HCT116 (cell line): ENCODE measurements around the gene SPAG4. TPM values are rescaled to one million over a fixed set of nuclear protein-coding genes. Genes with fewer than 3 reads are reported as not detected.

ENCODE experiments used
- ATAC-seq: fragments of 200-7000 bp; cut with Tn5 transposase; 2 replicates; pipeline ENCODE4 v1.9.1; 2020; ENCODE audit warnings: mild to moderate bottlenecking, moderate library complexity
- BruUV-seq: library from RNA; stranded (reverse); fragments of 400-500 nt; replicated peaks from 2 replicates; lab custom pipeline; 2021; lab: Mats Ljungman, UMichigan
- CTCF ChIA-PET: fragments of 300-600 bp; sonication (Branson Sonifier 250); formaldehyde crosslinking; loops from one replicate; lab custom pipeline; 2021; ENCODE audit warnings: antibody characterized with exemption; lab: Charles Lee
- POLR2A ChIA-PET: fragments of 300-600, 350-600 bp; sonication (Branson Sonifier 250); formaldehyde crosslinking; loops from one replicate; lab custom pipeline; 2021; ENCODE audit warnings: antibody characterized with exemption; lab: Charles Lee
- RAD21 ChIA-PET, 2 experiments: fragments of 300-600 bp; sonication (Branson Sonifier 250); formaldehyde crosslinking; loops; one replicate each; lab custom pipeline; 2023; ENCODE audit warnings: low total read pairs in 2 of 2; ENCODE audit not compliant: uncharacterized antibody in 2 of 2, unreplicated experiment in 2 of 2, low non-redundant PET in 1 of 2; lab: Charles Lee
- DNase-seq: peaks from one replicate; pipeline ENCODE4 v3.0.0-alpha.2; 2010; ENCODE audit warnings: low read depth, low spot score
- H2AFZ ChIP-seq: fragments of 200-600 bp; shearing (Covaris generic), sonication (generic); 2 replicates; pipeline ENCODE4 v1.6.1; 2017; ENCODE audit warnings: low read depth, mixed run types, mixed read lengths, antibody characterized with exemption, low read length; ENCODE audit not compliant: poor library complexity, severe bottlenecking
- H3K27ac ChIP-seq: 2 replicates; pipeline ENCODE4 v1.5.1; 2012; ENCODE audit warnings: low read depth, low read length
- H3K27me3 ChIP-seq: fragments of 200-600 bp; sonication (generic); 2 replicates; pipeline ENCODE4 v1.6.1; 2016; ENCODE audit warnings: mixed run types, low read length, mixed read lengths; ENCODE audit not compliant: insufficient read depth
- H3K36me3 ChIP-seq, 2 experiments: fragments of 200-500 bp in 1 of 2; fragments of 200-600 bp in 1 of 2; sonication (Bioruptor generic) in 1 of 2; sonication (generic) in 1 of 2; 2 replicates each; pipeline versions ENCODE4 v1.5.1 to v1.6.1; 2014 to 2016; ENCODE audit warnings: low read length in 2 of 2, inconsistent platforms in 1 of 2, mixed read lengths in 1 of 2, mixed run types in 1 of 2; ENCODE audit not compliant: insufficient read depth in 2 of 2, control insufficient read depth in 1 of 2
- H3K4me1 ChIP-seq, 2 experiments: fragments of 200-600 bp in 1 of 2; sonication (generic) in 1 of 2; 2 replicates each; pipeline versions ENCODE4 v1.5.1 to v1.6.1; 2012 to 2017; ENCODE audit warnings: low read length in 2 of 2, inconsistent platforms in 1 of 2, mild to moderate bottlenecking in 1 of 2, mixed read lengths in 1 of 2, mixed run types in 1 of 2, moderate library complexity in 1 of 2; ENCODE audit not compliant: insufficient read depth in 2 of 2, control insufficient read depth in 1 of 2
- H3K4me2 ChIP-seq: fragments of 200-600 bp; sonication (generic); 2 replicates; pipeline ENCODE4 v1.6.1; 2017; ENCODE audit warnings: mixed run types, low read length, mixed read lengths
- H3K4me3 ChIP-seq, 2 experiments: fragments of 200-600 bp in 1 of 2; sonication (generic) in 1 of 2; replicated peaks in 1 of 2; 2 replicates each; pipeline ENCODE4 v1.5.1; 2011 to 2016; ENCODE audit warnings: low read length in 2 of 2, control low read depth in 1 of 2, low read depth in 1 of 2, mild to moderate bottlenecking in 1 of 2, mixed read lengths in 1 of 2, mixed run types in 1 of 2
- H3K79me2 ChIP-seq: fragments of 200-600 bp; sonication (generic); 2 replicates; pipeline ENCODE4 v1.6.1; 2017; ENCODE audit warnings: mild to moderate bottlenecking, mixed run types, low read length, moderate library complexity, mixed read lengths; ENCODE audit not compliant: insufficient read depth
- H3K9ac ChIP-seq: fragments of 200-600 bp; sonication (generic); 2 replicates; pipeline ENCODE4 v1.6.1; 2016; ENCODE audit warnings: low read length, mixed read lengths
- H3K9me2 ChIP-seq: fragments of 200-600 bp; sonication (generic), shearing (Covaris generic); 2 replicates; pipeline ENCODE4 v1.6.1; 2017; ENCODE audit warnings: mixed run types, mild to moderate bottlenecking, moderate library complexity; ENCODE audit not compliant: insufficient read depth
- H3K9me3 ChIP-seq, 2 experiments: fragments of 200-500 bp in 1 of 2; fragments of 200-600 bp in 1 of 2; sonication (Bioruptor generic) in 1 of 2; sonication (generic) in 1 of 2; 2 replicates each; pipeline ENCODE4 v1.6.1; 2014 to 2017; ENCODE audit warnings: low read length in 2 of 2, mixed read lengths in 2 of 2, inconsistent platforms in 1 of 2, low read depth in 1 of 2, mild to moderate bottlenecking in 1 of 2, mixed run types in 1 of 2, moderate library complexity in 1 of 2; ENCODE audit not compliant: control insufficient read depth in 1 of 2, insufficient read depth in 1 of 2
- H4K20me1 ChIP-seq: fragments of 200-600 bp; sonication (generic), shearing (Covaris generic); 2 replicates; pipeline ENCODE4 v1.6.1; 2017; ENCODE audit warnings: mixed run types, mild to moderate bottlenecking, moderate library complexity; ENCODE audit not compliant: insufficient read depth
- ATF3 ChIP-seq: IDR thresholded peaks from 2 replicates; pipeline ENCODE4 v1.6.1; 2012
- CEBPB ChIP-seq: IDR thresholded peaks from 2 replicates; pipeline ENCODE4 v1.6.1; 2012; ENCODE audit warnings: low read depth
- CTCF ChIP-seq, 3 experiments: fragments of 200-600 bp in 1 of 3; sonication (generic) in 1 of 3; IDR thresholded peaks in 2 of 3; conservative IDR thresholded peaks in 1 of 3; 2 replicates each; pipeline ENCODE4 v1.5.1; 2012 to 2017; ENCODE audit warnings: low read depth in 2 of 3, low read length in 2 of 3, antibody characterized with exemption in 1 of 3, borderline replicate concordance in 1 of 3, control low read depth in 1 of 3, mild to moderate bottlenecking in 1 of 3, mixed read lengths in 1 of 3, mixed run types in 1 of 3, moderate library complexity in 1 of 3; ENCODE audit not compliant: insufficient read depth in 1 of 3
- ELF1 ChIP-seq: IDR thresholded peaks from 2 replicates; pipeline ENCODE4 v1.6.1; 2012; ENCODE audit warnings: low read depth, borderline replicate concordance
- EZH2 ChIP-seq: fragments of 200-600 bp; sonication (generic); IDR thresholded peaks from 2 replicates; pipeline ENCODE4 v1.6.1; 2017; ENCODE audit warnings: antibody characterized with exemption, mixed run types
- EZH2phosphoT487 ChIP-seq: fragments of 200-600 bp; IDR thresholded peaks from 2 replicates; pipeline ENCODE4 v1.6.1; 2018; ENCODE audit warnings: antibody characterized with exemption, borderline replicate concordance
- FOSL1 ChIP-seq: IDR thresholded peaks from 2 replicates; pipeline ENCODE4 v1.6.1; 2012; ENCODE audit warnings: low read depth
- JUND ChIP-seq: IDR thresholded peaks from 2 replicates; pipeline ENCODE4 v1.6.1; 2012
- MAX ChIP-seq: IDR thresholded peaks from 2 replicates; pipeline ENCODE4 v1.6.1; 2012
- POLR2A ChIP-seq: IDR thresholded peaks from 2 replicates; pipeline ENCODE4 v1.7.0; 2011; ENCODE audit warnings: borderline replicate concordance; ENCODE audit not compliant: insufficient read depth, insufficient read length; ENCODE audit errors: extremely low read depth
- POLR2AphosphoS5 ChIP-seq: IDR thresholded peaks from 2 replicates; pipeline ENCODE4 v1.6.1; 2011; ENCODE audit warnings: mild to moderate bottlenecking, low read depth, low read length, moderate library complexity
- RAD21 ChIP-seq: IDR thresholded peaks from 2 replicates; pipeline ENCODE4 v1.6.1; 2012; ENCODE audit warnings: low read depth, mild to moderate bottlenecking
- REST ChIP-seq: IDR thresholded peaks from 2 replicates; pipeline ENCODE4 v1.6.1; 2012; ENCODE audit warnings: low read depth
- SIN3A ChIP-seq: IDR thresholded peaks from 2 replicates; pipeline ENCODE4 v1.6.1; 2012; ENCODE audit warnings: low read depth
- SP1 ChIP-seq: IDR thresholded peaks from 2 replicates; pipeline ENCODE4 v1.6.1; 2012; ENCODE audit warnings: low read depth
- SRF ChIP-seq: IDR thresholded peaks from 2 replicates; pipeline ENCODE4 v1.6.1; 2012; ENCODE audit warnings: low read depth
- TCF7L2 ChIP-seq: IDR thresholded peaks from 2 replicates; pipeline ENCODE4 v1.7.0; 2011; ENCODE audit warnings: borderline replicate concordance, inconsistent platforms; ENCODE audit not compliant: insufficient read depth, insufficient read length; ENCODE audit errors: extremely low read depth
- YY1 ChIP-seq: IDR thresholded peaks from 2 replicates; pipeline ENCODE4 v1.6.1; 2011; ENCODE audit warnings: low read length, low read depth, moderate library complexity, mild to moderate bottlenecking; ENCODE audit not compliant: insufficient replicate concordance; ENCODE audit errors: extremely low read depth
- ZBTB33 ChIP-seq: IDR thresholded peaks from 2 replicates; pipeline ENCODE4 v1.6.1; 2011; ENCODE audit warnings: mild to moderate bottlenecking, low read length, moderate library complexity; ENCODE audit not compliant: insufficient replicate concordance; ENCODE audit errors: extremely low read depth
- intact Hi-C: fragments of 100-400 bp; cut with micrococcal nuclease; formaldehyde crosslinking; loops from 2 replicates; pipeline ENCODE4 v1.10.0; 2022
- total RNA-seq: library from RNA; stranded (reverse); gene quantifications from one replicate; pipeline ENCODE4 v1.2.1, GENCODE V29; 2021; ENCODE audit not compliant: unreplicated experiment

The SPAG4 gene
- total RNA-seq, 1 experiment from 2014 or later = 6.2 TPM

GRCh38 chr20:35669681-35670080 lies 54.1 kb downstream of the SPAG4 start:
- Histone ChIP-seq H3K4me2 (no peak overlapping the region), H4K20me1 (no peaks in the 10 kb centered on the region), H3K27ac (no peak overlapping the region), H2AFZ (no peak overlapping the region), H3K4me3 (no peak overlapping the region), H3K27me3 (no peaks in the 10 kb centered on the region), H3K36me3 (peaks cover 20 to 29% of the 10 kb centered on the region in 2 experiments; a peak in 3 of 4 replicates), H3K4me1 (peaks cover 0 to 4% of the 10 kb centered on the region in 2 experiments; a peak in 1 of 4 replicates), H3K9ac (no peak overlapping the region), H3K79me2 (peaks cover under 1% of the 10 kb centered on the region; the same call in 1 of the 2 replicates), H3K9me2 (no peaks in the 10 kb centered on the region), H3K9me3 (no peaks in the 10 kb centered on the region)
- BruUV-seq = no TSS peak
- CTCF ChIA-PET = no interaction called here
- POLR2A ChIA-PET = no interaction called here
- RAD21 ChIA-PET = no interaction called here
- ATAC-seq (no peak), DNase-seq (no peak)
- no peak for TF ChIP-seq ELF1
- no peak for TF ChIP-seq TCF7L2
- TF ChIP-seq CEBPB = no peak
- TF ChIP-seq EZH2 = no peak
- TF ChIP-seq CTCF (IDR thresholded peaks at IDR 0.05 in 2 of 3, conservative IDR thresholded peaks at IDR 0.05 in 1 of 3; ENCODE audit: borderline replicate concordance in 1 of 3, insufficient read depth in 1 of 3, low read depth in 2 of 3, low read length in 2 of 3) = no peak
- no peak for TF ChIP-seq MAX
- no peak for TF ChIP-seq ATF3
- no peak for TF ChIP-seq SRF
- TF ChIP-seq POLR2AphosphoS5 = no peak
- no peak for TF ChIP-seq JUND
- TF ChIP-seq RAD21 = no peak
- TF ChIP-seq REST = no peak
- no peak for TF ChIP-seq SIN3A
- no peak for TF ChIP-seq SP1
- TF ChIP-seq FOSL1 = no peak
- TF ChIP-seq YY1 = no peak
- no peak for TF ChIP-seq POLR2A
- TF ChIP-seq ZBTB33 = no peak
- no peak for TF ChIP-seq EZH2phosphoT487
- intact Hi-C loops = no loop called here
